Stimulated activated naive CD4-positive, alpha-beta T cell (primary cell): ENCODE results near the gene TSC22D4.

Source experiments
- DNase-seq, 6 experiments: peaks; one replicate each; lab custom pipeline; 2025; lab: John Stamatoyannopoulos, UW

The TSC22D4 gene

GRCh38 chr7:100492738-100493475 lies 13.9 kb upstream of the TSC22D4 start:
- no peak for DNase-seq

- no peak for DNase-seq
These were observed 12.2 kb upstream of the TSC22D4 start for GRCh38 chr7:100491192-100491578.

GRCh38 chr7:100490483-100491191 lies 11.6 kb upstream of the TSC22D4 start:
- no peak for DNase-seq

- peak in 5 of 6 experiments; percentile 15 to 34 (median 27) for DNase-seq
These were observed 10.8 kb upstream of the TSC22D4 start for GRCh38 chr7:100489824-100490223.

GRCh38 chr7:100489121-100489520 lies 10.1 kb upstream of the TSC22D4 start:
- no peak for DNase-seq

- DNase-seq, result no peak
These were observed 9.5 kb upstream of the TSC22D4 start for GRCh38 chr7:100488333-100489095.

- no peak for DNase-seq
These were observed 7.9 kb upstream of the TSC22D4 start for GRCh38 chr7:100486753-100487446.

- no peak for DNase-seq
These were observed 7.2 kb upstream of the TSC22D4 start for GRCh38 chr7:100486111-100486636.

- no peak for DNase-seq
These were observed 6.5 kb upstream of the TSC22D4 start for GRCh38 chr7:100485471-100485876.

- no peak for DNase-seq
These were observed 5.6 kb upstream of the TSC22D4 start for GRCh38 chr7:100484673-100485045.

GRCh38 chr7:100483722-100484672 lies 5.0 kb upstream of the TSC22D4 start, which contains the start of gene NYAP1:
Gene NYAP1 (plus strand): TSS chr7:100483927. CDS start chr7:100485312, 1,385 bp downstream.
- DNase-seq, result peak; percentile 49 to 83 (median 72)

GRCh38 chr7:100483090-100483721 lies 4.2 kb upstream of the TSC22D4 start:
- DNase-seq, result peak; percentile 53 to 86 (median 79)

- DNase-seq, result no peak
These were observed 3.7 kb upstream of the TSC22D4 start for GRCh38 chr7:100482728-100483089.

- no peak for DNase-seq
These were observed 2.5 kb upstream of the TSC22D4 start for GRCh38 chr7:100481466-100481865.

- no peak for DNase-seq
These were observed 1.1 kb downstream of the TSC22D4 start for GRCh38 chr7:100477871-100478267.

GRCh38 chr7:100476903-100477870 lies 1.8 kb downstream of the TSC22D4 start:
- peak in 3 of 6 experiments; percentile 10 to 15 (median 14) for DNase-seq

GRCh38 chr7:100476101-100476780 lies 2.8 kb downstream of the TSC22D4 start:
- DNase-seq, result no peak

- DNase-seq, result no peak
These were observed 3.5 kb downstream of the TSC22D4 start for GRCh38 chr7:100475549-100475948.
